Kidney (tissue), 14 donors: Measurements from ENCODE around the gene DOK3. TPM values are rescaled to one million over a fixed set of nuclear protein-coding genes. Genes with fewer than 3 reads are reported as not detected.

ENCODE experiments used
- DNase-seq, 5 donors: peaks; one replicate each; pipeline ENCODE4 v3.0.0-alpha.2; 2013 to 2020
- FAIRE-seq: peaks from 2 replicates; lab custom pipeline; 2012; peaks lifted over from hg19 to GRCh38; lab: Jason Lieb, UNC
- H3K27ac ChIP-seq, 2 donors: one replicate each; pipeline ENCODE4 v1.7.0; 2013; ENCODE audit warnings: low read depth in 2 of 2, low read length in 2 of 2, inconsistent platforms in 1 of 2
- H3K27me3 ChIP-seq: one replicate; pipeline ENCODE4 v1.7.1; 2013; ENCODE audit warnings: low read length, inconsistent platforms; ENCODE audit not compliant: control insufficient read depth, insufficient read depth
- H3K36me3 ChIP-seq, 3 donors: one replicate each; pipeline versions ENCODE4 v1.7.0 to v1.7.1; 2013; ENCODE audit warnings: low read length in 3 of 3, control low read depth in 1 of 3, inconsistent platforms in 1 of 3; ENCODE audit not compliant: insufficient read depth in 3 of 3, control insufficient read depth in 2 of 3
- H3K4me1 ChIP-seq, 3 donors: one replicate each; pipeline versions ENCODE4 v1.7.0 to v1.7.1; 2013; ENCODE audit warnings: low read length in 3 of 3, inconsistent platforms in 1 of 3, low read depth in 1 of 3; ENCODE audit not compliant: control insufficient read depth in 2 of 3, insufficient read depth in 2 of 3
- H3K4me3 ChIP-seq, 3 donors: one replicate each; pipeline versions ENCODE4 v1.7.0 to v1.8.1; 2013; ENCODE audit warnings: low read length in 3 of 3, control low read depth in 1 of 3, inconsistent platforms in 1 of 3
- H3K9ac ChIP-seq, 3 donors: one replicate each; pipeline versions ENCODE4 v1.7.0 to v1.7.1; 2013; ENCODE audit warnings: low read length in 3 of 3, control low read depth in 1 of 3, inconsistent platforms in 1 of 3
- H3K9me3 ChIP-seq, 3 donors: one replicate each; pipeline versions ENCODE4 v1.7.0 to v1.7.1; 2013; ENCODE audit warnings: low read length in 3 of 3, control low read depth in 1 of 3, inconsistent platforms in 1 of 3; ENCODE audit not compliant: control insufficient read depth in 2 of 3, insufficient read depth in 1 of 3
- CTCF ChIP-seq: IDR thresholded peaks from 3 replicates; pipeline ENCODE4 v1.5.1; 2012; ENCODE audit warnings: mild to moderate bottlenecking, moderate library complexity, borderline replicate concordance; ENCODE audit not compliant: insufficient read depth; ENCODE audit errors: extremely low read depth
- intact Hi-C: fragments of 100-400 bp; cut with DNase I; formaldehyde crosslinking; loops from one replicate; pipeline ENCODE4 v1.11.1; 2022
- polyA plus RNA-seq: library from polyadenylated mRNA; stranded (reverse); fragments of 350-450 nt; fragmentation: Illumina TruSeq; extraction: RNeasy Lipid Tissue Mini Kit (QIAGEN cat#74804); gene quantifications from one replicate; pipeline ENCODE4 v1.2.3, GENCODE V29; 2014; ENCODE audit warnings: low read depth, low replicate concordance; ENCODE audit not compliant: insufficient read depth
- total RNA-seq: library from RNA; stranded (reverse); fragmentation: NEBNext Ultra II Directional; extraction: Animal tissue kit (Norgen Biotek cat#: 25700); gene quantifications from one replicate; pipeline ENCODE4 v1.2.1, GENCODE V29; 2021
- donor health status: control.
- donor health status: control.
- donor health status: control.
- donor health status: control.
- donor health status: control.
- donor health status: DM: yes; HTN: yes; CAD: no.
- donor health status: Normal renal cell carcinoma (clear cell type).

The DOK3 gene
- total and polyA plus RNA-seq, 2 donors from 2014 or later = 1.9 to 18.6 TPM

- intact Hi-C loops = no loop called here
- DNase-seq (no peak), FAIRE-seq (no peak)
- Histone ChIP-seq H3K27ac (no peak overlapping the region), H3K9ac (no peak overlapping the region), H3K27me3 (no peaks in the 10 kb centered on the region), H3K9me3 (no peaks in the 10 kb centered on the region), H3K4me1 (peaks cover 0 to 9% (median 6%) of the 10 kb centered on the region in 3 donors), H3K36me3 (peaks cover 8 to 24% (median 17%) of the 10 kb centered on the region in 3 donors), H3K4me3 (no peak overlapping the region)
- no peak for TF ChIP-seq CTCF
Measured at GRCh38 chr5:177511181-177511580, 1.6 kb upstream of the DOK3 start.

GRCh38 chr5:177510567-177511053 is 984 bp upstream of the DOK3 start:
- DNase-seq (no peak), FAIRE-seq (no peak)
- H3K4me3 ChIP-seq = no peak overlapping the region
- H3K9me3 ChIP-seq = no peaks in the 10 kb centered on the region
- peaks cover 0 to 3% (median 0%) of the 10 kb centered on the region in 3 donors for H3K4me1 ChIP-seq
- H3K9ac ChIP-seq = no peak overlapping the region
- no peaks in the 10 kb centered on the region for H3K27me3 ChIP-seq
- no peak overlapping the region for H3K27ac ChIP-seq
- no peak for TF ChIP-seq CTCF
- peaks cover 5 to 24% (median 17%) of the 10 kb centered on the region in 3 donors for H3K36me3 ChIP-seq
- intact Hi-C loops = no loop called here

- no peak overlapping the region for H3K4me3 ChIP-seq
- DNase-seq = no peak
Measured at GRCh38 chr5:177509991-177510566, 453 bp upstream of the DOK3 start.

More at GRCh38 chr5:177509991-177510566, 453 bp upstream of the DOK3 start:
- TF ChIP-seq CTCF = no peak
- no peak for FAIRE-seq
- intact Hi-C loops = no loop called here
- Histone ChIP-seq H3K9ac (no peak overlapping the region), H3K27me3 (no peaks in the 10 kb centered on the region), H3K4me1 (no peaks in the 10 kb centered on the region), H3K27ac (no peak overlapping the region), H3K36me3 (peaks cover 4 to 24% (median 15%) of the 10 kb centered on the region in 3 donors), H3K9me3 (no peaks in the 10 kb centered on the region)
